SK-N-MC (cell line): ENCODE measurements around the gene TYR.

ENCODE experiments used
- EZH2 ChIP-seq: fragments of 200-600 bp; sonication (generic); IDR thresholded peaks from one replicate; pipeline ENCODE4 v1.6.1; 2017; ENCODE audit warnings: antibody characterized with exemption
- FOXP2 ChIP-seq: optimal IDR thresholded peaks from 2 replicates; pipeline ENCODE3; 2011; ENCODE audit warnings: mild to moderate bottlenecking, moderate library complexity; ENCODE audit not compliant: insufficient read depth; ENCODE audit errors: extremely low read length, control extremely low read depth
- POLR2AphosphoS5 ChIP-seq: IDR thresholded peaks from 2 replicates; pipeline ENCODE4 v1.6.1; 2012; ENCODE audit warnings: mild to moderate bottlenecking, low read depth, low read length, borderline replicate concordance

- TF ChIP-seq POLR2AphosphoS5 (no peak), EZH2 (no peak), FOXP2 (no peak)
These were observed 116.4 kb downstream of the TYR start for GRCh38 chr11:89293965-89294679.
